CD4-positive, CD25-positive, alpha-beta regulatory T cell (primary cell): ENCODE measurements around the gene PIK3AP1. TPM values are rescaled to one million over a fixed set of nuclear protein-coding genes. Genes with fewer than 3 reads are reported as not detected.
A peak's percentile ranks its signal among the peaks of the same experiment; 100 is the strongest.
"Not testable (repeated sequence)": the region's sequence is repeated elsewhere in the genome, so short reads cannot be mapped to it uniquely, and the experiment has no call there.

Experiments used
- ATAC-seq, 2 donors: fragments of 150-1000 bp; cut with Tn5 transposase; one replicate each; pipeline ENCODE4 v1.10.0; 2021; ENCODE audit warnings: low read depth in 2 of 2, moderate number of reproducible peaks in 2 of 2, moderate library complexity in 1 of 2
- DNase-seq, 3 donors: peaks; one replicate each; pipeline versions ENCODE4 v3.0.0 to v3.0.0-alpha.2; 2012 to 2022; ENCODE audit warnings: mixed read lengths in 1 of 3
- H3K27ac ChIP-seq: one replicate; pipeline ENCODE4 v1.7.0; 2013; ENCODE audit warnings: mild to moderate bottlenecking, low read length; ENCODE audit not compliant: insufficient read depth, poor library complexity, severe bottlenecking
- H3K27me3 ChIP-seq: one replicate; pipeline ENCODE4 v1.7.0; 2013; ENCODE audit warnings: low read length; ENCODE audit not compliant: control insufficient read depth, insufficient read depth
- H3K36me3 ChIP-seq: one replicate; pipeline ENCODE4 v1.7.0; 2013; ENCODE audit warnings: mild to moderate bottlenecking, low read length, moderate library complexity; ENCODE audit not compliant: control insufficient read depth, insufficient read depth
- H3K4me1 ChIP-seq: 2 replicates; pipeline ENCODE4 v1.7.0; 2013; ENCODE audit warnings: mild to moderate bottlenecking, low read length; ENCODE audit not compliant: insufficient read depth, control insufficient read depth, poor library complexity, severe bottlenecking
- H3K4me3 ChIP-seq: one replicate; pipeline ENCODE4 v1.7.0; 2013; ENCODE audit warnings: low read depth, mild to moderate bottlenecking, low read length, moderate library complexity
- H3K9me3 ChIP-seq, 2 experiments: 1 replicate in 1 of 2; 2 replicates in 1 of 2; pipeline ENCODE4 v1.7.0; 2013; ENCODE audit warnings: low read length in 2 of 2, mild to moderate bottlenecking in 1 of 2, moderate library complexity in 1 of 2; ENCODE audit not compliant: control insufficient read depth in 2 of 2
- H3K27ac Mint-ChIP-seq, 3 donors: one replicate each; pipeline ENCODE4 v1.8.0; 2020 to 2022; ENCODE audit warnings: mild to moderate bottlenecking in 3 of 3, mixed read lengths in 3 of 3, moderate library complexity in 2 of 3
- H3K27me3 Mint-ChIP-seq: one replicate; pipeline ENCODE4 v1.8.0; 2022; ENCODE audit warnings: mild to moderate bottlenecking, mixed read lengths
- H3K36me3 Mint-ChIP-seq: one replicate; pipeline ENCODE4 v1.8.0; 2020; ENCODE audit warnings: mixed read lengths
- H3K4me1 Mint-ChIP-seq, 4 donors: one replicate each; pipeline ENCODE4 v1.8.0; 2020 to 2022; ENCODE audit warnings: mixed read lengths in 4 of 4, mild to moderate bottlenecking in 1 of 4
- H3K4me3 Mint-ChIP-seq, 4 donors: one replicate each; pipeline ENCODE4 v1.8.0; 2020 to 2022; ENCODE audit warnings: mild to moderate bottlenecking in 4 of 4, mixed read lengths in 4 of 4, moderate library complexity in 3 of 4
- H3K9me3 Mint-ChIP-seq, 7 donors: one replicate each; pipeline ENCODE4 v1.8.0; 2020 to 2022; ENCODE audit warnings: mixed read lengths in 7 of 7, mild to moderate bottlenecking in 3 of 7, moderate library complexity in 2 of 7
- polyA plus RNA-seq, 4 donors: library from polyadenylated mRNA; unstranded; fragments of 300-500 nt; fragmentation: Illumina TruSeq; gene quantifications; one replicate each; pipeline ENCODE4 v1.2.3, GENCODE V29; 2021
- total RNA-seq: library from RNA; stranded (reverse); gene quantifications from one replicate; pipeline ENCODE4 v1.2.3, GENCODE V29; 2022

Gene PIK3AP1
- total and polyA plus RNA-seq, 5 donors from 2014 or later: 0.92 to 3.5 (median 1.7) TPM

GRCh38 chr10:96565774-96566173, 154.5 kb downstream of the PIK3AP1 start:
- DNase-seq: peak in 1 of 3 donors; percentile 76
- no peaks in the 10 kb centered on the region for H3K27me3 Mint-ChIP-seq
- no peak overlapping the region for H3K4me3 Mint-ChIP-seq

DNA sequence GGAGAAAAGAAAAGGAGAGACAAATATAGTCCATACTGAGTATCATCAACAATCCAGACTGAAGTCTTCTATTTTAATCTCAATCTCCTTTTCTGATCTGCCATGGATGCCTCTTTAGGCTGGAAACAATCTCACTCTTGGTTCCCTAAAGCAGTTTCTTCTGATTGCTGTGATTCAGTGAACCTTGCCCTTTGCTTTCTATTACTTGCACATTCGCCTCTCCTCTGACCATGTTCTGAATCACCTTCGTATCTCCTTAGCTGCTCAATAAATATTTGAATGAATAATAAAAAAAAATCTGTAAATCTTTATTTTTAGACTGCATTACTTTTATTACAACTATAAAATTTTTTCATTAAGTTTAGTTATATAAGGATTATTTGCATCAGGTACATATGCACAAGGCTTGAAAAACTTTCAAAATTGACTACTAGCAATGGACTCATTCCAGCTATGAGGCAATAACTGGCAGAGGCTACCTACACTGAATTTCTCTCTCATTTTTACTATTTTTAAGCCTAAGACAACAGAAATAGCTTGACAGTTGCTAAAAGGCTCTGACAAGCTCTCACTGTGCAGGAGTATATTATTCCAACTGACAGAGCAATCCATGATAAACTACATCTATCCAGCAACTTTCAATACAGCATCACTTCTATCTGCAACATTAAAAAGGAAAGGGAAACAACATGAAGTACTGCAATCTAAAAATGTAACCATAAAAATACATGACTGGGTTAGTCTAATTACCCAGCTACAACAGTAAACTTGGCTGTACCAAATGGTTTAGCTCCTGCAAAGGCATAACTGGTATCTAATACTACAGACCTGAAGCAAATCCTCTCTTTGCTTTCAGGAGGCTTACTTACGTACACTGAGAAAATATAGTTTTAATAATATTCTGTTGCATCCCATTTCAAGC, 159.1 kb downstream of the PIK3AP1 start:
- Mint-ChIP-seq H3K4me3 (no peak overlapping the region), H3K4me1 (peaks cover 14 to 27% (median 16%) of the 10 kb centered on the region in 4 donors), H3K36me3 (peaks cover 35% of the 10 kb centered on the region), H3K27ac (peak overlapping the region in 1 of 3 donors; percentile 63), H3K9me3 (no peaks in the 10 kb centered on the region), H3K27me3 (no peaks in the 10 kb centered on the region)
- H3K27me3 ChIP-seq: no peaks in the 10 kb centered on the region
- no peak for DNase-seq
- H3K36me3 ChIP-seq: peaks cover 54% of the 10 kb centered on the region
- H3K4me3 ChIP-seq: no peak overlapping the region
- ATAC-seq: no peak
- no peaks in the 10 kb centered on the region for H3K9me3 ChIP-seq
- H3K4me1 ChIP-seq: peaks cover 7% of the 10 kb centered on the region
- no peak overlapping the region for H3K27ac ChIP-seq

More at GRCh38 chr10:96565774-96566173, 154.5 kb downstream of the PIK3AP1 start:
- Histone ChIP-seq H3K4me1 (peaks cover 12% of the 10 kb centered on the region), H3K27me3 (no peaks in the 10 kb centered on the region), H3K27ac (no peak overlapping the region), H3K9me3 (no peaks in the 10 kb centered on the region), H3K4me3 (no peak overlapping the region), H3K36me3 (peaks cover 51% of the 10 kb centered on the region)
- H3K4me1 Mint-ChIP-seq: peaks cover 44 to 55% (median 51%) of the 10 kb centered on the region in 4 donors
- H3K9me3 Mint-ChIP-seq: no peaks in the 10 kb centered on the region
- H3K36me3 Mint-ChIP-seq: peaks cover 29% of the 10 kb centered on the region
- H3K27ac Mint-ChIP-seq: no peak overlapping the region
- ATAC-seq: peak; percentile 73 to 77

DNA sequence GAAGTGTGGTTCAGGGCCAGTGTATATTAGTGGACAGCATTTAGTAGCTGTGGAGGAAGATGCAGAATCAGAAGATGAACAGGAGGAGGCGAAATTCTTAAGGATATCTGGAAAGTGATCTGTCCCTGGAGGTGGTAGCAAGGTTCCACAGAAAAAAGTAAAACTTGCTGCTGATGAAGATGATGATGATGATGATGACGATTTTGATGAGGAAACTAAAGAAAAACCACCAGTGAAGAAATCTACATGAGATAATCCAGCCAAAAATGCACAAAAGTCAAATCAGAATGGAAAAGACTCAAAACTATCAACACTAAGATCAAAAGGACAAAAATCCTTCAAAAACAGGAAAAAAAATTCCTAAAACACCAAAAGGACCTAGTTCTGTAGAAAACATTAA, 159.8 kb downstream of the PIK3AP1 start:
- no peaks in the 10 kb centered on the region for H3K27me3 ChIP-seq
- Mint-ChIP-seq H3K27me3 (no peaks in the 10 kb centered on the region), H3K4me1 (peaks cover 8 to 21% (median 10%) of the 10 kb centered on the region in 4 donors), H3K4me3 (no peak overlapping the region), H3K27ac (peak overlapping the region in 1 of 3 donors; percentile 63), H3K36me3 (peaks cover 35% of the 10 kb centered on the region), H3K9me3 (no peaks in the 10 kb centered on the region)
- H3K36me3 ChIP-seq: peaks cover 55% of the 10 kb centered on the region
- no peak overlapping the region for H3K4me3 ChIP-seq
- ATAC-seq (no peak), DNase-seq (no peak)
- H3K27ac ChIP-seq: no peak overlapping the region
- H3K4me1 ChIP-seq: peaks cover under 1% of the 10 kb centered on the region
- H3K9me3 ChIP-seq: no peaks in the 10 kb centered on the region

DNA sequence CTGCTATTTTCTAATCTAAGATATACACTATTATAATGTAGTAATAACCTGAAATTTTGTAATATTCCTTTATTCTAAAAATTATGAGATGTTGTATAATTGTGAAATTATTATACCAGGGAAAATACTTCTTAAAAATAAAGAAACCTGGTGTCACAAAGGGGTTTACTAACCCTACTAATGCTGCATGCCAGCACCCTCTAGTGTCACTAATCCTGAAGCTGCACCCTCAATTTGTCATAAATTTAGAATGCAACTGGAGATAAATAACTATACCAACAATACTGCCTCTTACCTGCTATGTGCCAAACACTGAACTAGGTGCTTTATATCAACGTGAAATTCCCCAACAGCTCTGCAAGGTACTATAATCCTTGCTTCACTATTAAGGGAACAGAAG, 164.3 kb downstream of the PIK3AP1 start:
- Mint-ChIP-seq H3K36me3 (peaks cover 29% of the 10 kb centered on the region), H3K4me3 (no peak overlapping the region), H3K27me3 (no peaks in the 10 kb centered on the region), H3K4me1 (peaks cover 0 to 8% (median 4%) of the 10 kb centered on the region in 4 donors), H3K27ac (no peak overlapping the region), H3K9me3 (no peaks in the 10 kb centered on the region)
- H3K36me3 ChIP-seq: peaks cover 67% of the 10 kb centered on the region
- H3K9me3 ChIP-seq: no peaks in the 10 kb centered on the region
- DNase-seq (peak in 2 of 3 donors; percentile 4 to 30), ATAC-seq (peak in 1 of 2 donors; percentile 34)
- H3K4me3 ChIP-seq: no peak overlapping the region
- no peak overlapping the region for H3K27ac ChIP-seq
- no peaks in the 10 kb centered on the region for H3K4me1 ChIP-seq
- H3K27me3 ChIP-seq: no peaks in the 10 kb centered on the region

DNA sequence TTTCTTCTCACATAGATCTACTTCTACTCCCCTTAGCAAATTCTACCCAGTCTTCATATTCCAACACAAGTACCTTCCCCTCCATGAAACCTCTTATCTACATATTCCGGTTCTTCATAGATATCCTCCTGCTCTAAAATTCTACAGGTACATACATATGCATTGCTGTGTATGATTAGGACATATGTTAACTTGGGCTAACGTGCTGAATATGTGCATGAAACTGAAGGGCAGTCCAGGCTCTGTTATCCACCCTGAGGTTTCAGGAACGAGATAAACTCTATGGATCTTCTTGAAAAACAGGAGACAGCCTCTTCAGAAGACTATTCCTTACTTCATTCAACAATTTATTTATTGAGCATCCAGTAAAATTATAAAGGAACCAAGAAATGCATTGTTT, 165.0 kb downstream of the PIK3AP1 start:
- DNase-seq: no peak
- H3K36me3 Mint-ChIP-seq: peaks cover 22% of the 10 kb centered on the region
- no peaks in the 10 kb centered on the region for H3K27me3 Mint-ChIP-seq
- no peak overlapping the region for H3K4me3 Mint-ChIP-seq
- no peak for ATAC-seq
- H3K4me3 ChIP-seq: no peak overlapping the region
- no peak overlapping the region for H3K27ac Mint-ChIP-seq
- peaks cover 68% of the 10 kb centered on the region for H3K36me3 ChIP-seq
- H3K27ac ChIP-seq: no peak overlapping the region
- no peaks in the 10 kb centered on the region for H3K9me3 Mint-ChIP-seq
- H3K27me3 ChIP-seq: no peaks in the 10 kb centered on the region
- H3K4me1 Mint-ChIP-seq: peaks cover 0 to 8% (median 2%) of the 10 kb centered on the region in 4 donors
- no peaks in the 10 kb centered on the region for H3K9me3 ChIP-seq
- no peaks in the 10 kb centered on the region for H3K4me1 ChIP-seq

GRCh38 chr10:96548589-96548988, 171.7 kb downstream of the PIK3AP1 start:
- ATAC-seq (no peak), DNase-seq (no peak)
- H3K27me3 ChIP-seq: no peaks in the 10 kb centered on the region
- no peaks in the 10 kb centered on the region for H3K9me3 Mint-ChIP-seq
- no peak overlapping the region for H3K27ac ChIP-seq
- no peaks in the 10 kb centered on the region for H3K9me3 ChIP-seq
- H3K27me3 Mint-ChIP-seq: no peaks in the 10 kb centered on the region
- H3K4me3 Mint-ChIP-seq: no peak overlapping the region
- peaks cover 4 to 20% (median 7%) of the 10 kb centered on the region in 4 donors for H3K4me1 Mint-ChIP-seq
- no peaks in the 10 kb centered on the region for H3K4me1 ChIP-seq
- peaks cover 92% of the 10 kb centered on the region for H3K36me3 ChIP-seq
- no peak overlapping the region for H3K27ac Mint-ChIP-seq
- H3K4me3 ChIP-seq: no peak overlapping the region
- H3K36me3 Mint-ChIP-seq: peaks cover 47% of the 10 kb centered on the region

DNA sequence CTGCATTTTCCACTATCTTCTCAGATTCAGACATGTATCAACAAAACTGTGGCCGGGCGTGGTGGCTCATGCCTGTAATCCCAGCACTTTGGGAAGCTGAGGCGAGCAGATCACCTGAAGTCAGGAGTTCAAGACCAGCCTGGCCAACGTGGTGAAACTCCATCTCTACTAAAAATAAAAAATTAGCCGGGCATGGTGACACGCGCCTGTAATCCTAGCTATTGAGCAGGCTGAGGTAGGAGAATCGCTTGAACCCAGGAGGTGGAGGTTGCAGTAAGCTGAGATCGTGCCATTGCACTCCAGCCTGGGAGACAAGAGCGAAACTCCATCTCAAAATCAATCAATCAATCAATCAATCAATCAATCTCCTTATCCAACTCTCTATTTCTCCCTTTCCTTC, 174.8 kb downstream of the PIK3AP1 start:
- H3K4me1 Mint-ChIP-seq: peaks cover 4 to 20% (median 6%) of the 10 kb centered on the region in 4 donors
- H3K27ac Mint-ChIP-seq, H3K9me3 Mint-ChIP-seq, H3K4me3 Mint-ChIP-seq, H3K27ac ChIP-seq, DNase-seq, ATAC-seq, H3K4me3 ChIP-seq, H3K9me3 ChIP-seq, H3K4me1 ChIP-seq, H3K27me3 ChIP-seq, H3K27me3 Mint-ChIP-seq: not testable (repeated sequence)
- H3K36me3 ChIP-seq: peaks cover 80% of the 10 kb centered on the region
- H3K36me3 Mint-ChIP-seq: peaks cover 52% of the 10 kb centered on the region
